Activated CD8-positive, alpha-beta memory T cell treated with anti-CD3 and anti-CD28 coated beads for 48 hours (primary cell): ENCODE results near the gene HDAC4.
"Not testable (repeated sequence)": the region's sequence is repeated elsewhere in the genome, so short reads cannot be mapped to it uniquely, and the experiment has no call there.

Experiments used
- DNase-seq, 3 experiments: peaks; one replicate each; pipeline ENCODE4 v3.0.0-alpha.2; 2020; ENCODE audit warnings: low read depth in 2 of 3, low spot score in 2 of 3

Gene HDAC4

DNA sequence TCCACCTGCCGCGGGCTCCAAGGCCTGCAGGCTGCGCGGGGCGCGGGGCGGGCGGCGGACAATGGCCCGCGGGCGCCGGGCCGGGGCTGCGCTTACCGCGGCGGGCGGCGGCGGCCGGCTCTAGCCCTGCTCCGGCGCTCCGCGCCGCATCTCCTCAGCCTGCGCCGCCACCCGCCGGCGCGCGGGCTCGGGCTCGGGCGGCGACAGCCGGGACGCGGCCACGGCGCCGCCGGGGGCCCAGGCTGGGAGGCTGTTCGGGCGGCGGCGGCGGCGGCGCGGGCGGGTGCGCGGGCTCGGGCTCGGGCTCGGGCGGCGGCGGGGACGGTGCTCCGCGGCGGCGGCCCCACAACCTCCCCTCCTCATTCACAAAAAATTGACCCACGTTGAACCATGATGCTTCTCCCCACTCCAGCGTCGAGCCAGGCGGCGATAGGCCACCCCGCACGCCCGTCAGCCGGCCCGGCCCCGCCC, at the start of gene HDAC4:
Gene HDAC4 (minus strand): TSS at position 425 of the 471 bp plus-strand sequence. CDS start 48,321 bp downstream, outside the sequence.
- no peak for DNase-seq

DNA sequence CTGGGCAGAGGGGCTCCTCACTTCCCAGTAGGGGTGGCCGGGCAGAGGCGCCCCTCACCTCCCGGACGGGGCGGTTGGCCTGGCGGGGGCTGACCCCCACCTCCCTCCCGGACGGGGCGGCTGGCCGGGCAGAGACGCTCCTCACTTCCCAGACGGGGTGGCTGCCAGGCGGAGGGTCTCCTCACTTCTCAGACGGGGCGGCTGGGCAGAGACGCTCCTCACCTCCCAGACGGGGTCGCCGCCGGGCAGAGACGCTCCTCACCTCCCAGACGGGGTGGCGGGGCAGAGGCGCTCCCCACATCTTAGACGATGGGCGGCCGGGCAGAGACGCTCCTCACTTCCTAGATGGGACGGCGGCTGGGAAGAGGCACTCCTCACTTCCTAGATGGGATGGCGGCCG, 48.6 kb upstream of the HDAC4 start:
- DNase-seq = not testable (repeated sequence)

DNA sequence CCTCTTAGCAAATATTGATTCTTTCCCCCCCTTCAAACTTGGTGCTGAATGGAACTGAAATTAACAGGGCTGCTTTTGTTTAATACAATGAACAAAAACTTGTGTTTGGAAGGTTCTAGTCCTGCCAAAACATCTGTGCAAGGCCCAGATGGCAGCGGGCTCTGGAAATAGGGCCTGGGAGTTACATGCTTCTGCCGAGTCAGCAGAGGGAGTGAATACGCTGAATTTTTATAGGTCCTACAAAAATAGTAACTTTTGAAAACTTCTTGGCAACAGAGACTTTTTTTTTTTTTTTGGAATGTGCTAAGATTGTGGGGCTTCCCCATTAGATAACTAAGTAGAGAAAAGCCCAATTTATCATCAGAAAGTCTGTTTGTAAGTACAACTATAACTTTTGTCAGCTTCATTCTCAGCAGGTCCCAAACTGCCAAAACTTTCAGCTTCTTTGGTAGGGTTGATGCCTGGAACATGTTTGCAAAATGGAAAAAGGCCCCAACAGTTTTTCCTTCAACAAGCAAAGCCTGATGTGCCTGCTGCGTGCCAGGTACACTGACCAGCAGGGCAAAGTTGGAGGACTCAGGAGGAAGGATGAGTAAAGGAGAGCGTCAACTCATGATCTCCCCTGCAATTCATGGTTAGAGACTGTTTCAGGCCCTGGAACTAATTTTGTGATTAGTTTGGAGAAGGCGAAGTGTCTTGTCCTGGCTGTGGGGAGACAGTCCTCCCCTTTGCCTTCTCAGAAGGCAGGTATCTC, 45.1 kb upstream of the HDAC4 start:
- no peak for DNase-seq

DNA sequence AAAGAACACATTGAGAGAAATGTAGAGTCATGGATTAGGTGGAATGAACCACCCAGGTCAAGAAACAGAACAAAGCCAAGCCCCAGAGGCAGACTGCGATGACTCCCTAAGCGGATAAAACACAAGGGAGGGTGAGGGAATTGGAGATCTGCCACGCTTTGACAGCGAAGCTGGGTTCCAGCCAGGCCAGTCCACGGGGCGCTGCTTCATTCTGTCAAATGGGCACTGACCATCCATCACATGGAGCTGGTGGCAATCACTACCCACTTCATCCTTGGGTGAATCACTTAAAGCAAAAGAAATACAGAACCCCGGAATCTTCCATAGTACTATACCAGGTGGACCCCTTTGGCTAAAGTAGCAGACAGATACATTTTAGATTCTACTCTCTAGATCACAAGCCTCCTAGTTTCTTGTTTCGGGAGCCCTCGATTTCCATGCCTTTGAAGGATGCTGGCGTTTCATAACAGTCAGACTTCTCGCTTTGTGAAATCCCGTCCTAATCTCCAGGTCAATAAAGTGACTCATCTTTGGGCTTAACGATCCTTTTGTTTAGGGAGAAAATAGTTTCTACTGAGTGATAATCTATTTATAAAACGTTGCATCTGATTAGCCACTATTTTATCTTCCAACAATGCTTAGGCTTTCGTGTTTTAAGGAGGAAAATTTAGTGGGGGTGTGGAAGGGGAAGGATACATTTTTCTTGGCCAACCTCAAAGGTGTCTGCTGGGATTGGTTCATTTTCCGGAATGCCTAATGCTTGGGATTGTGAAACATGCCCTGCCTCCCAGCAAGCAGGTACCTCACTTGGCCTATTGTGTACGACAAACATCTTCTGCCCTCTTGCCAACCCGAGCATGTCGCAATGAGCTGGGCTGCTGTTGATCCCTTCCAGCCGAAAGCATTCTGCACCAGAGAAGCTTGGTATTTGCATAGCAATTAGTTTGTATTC, 44.1 kb upstream of the HDAC4 start:
- no peak for DNase-seq

DNA sequence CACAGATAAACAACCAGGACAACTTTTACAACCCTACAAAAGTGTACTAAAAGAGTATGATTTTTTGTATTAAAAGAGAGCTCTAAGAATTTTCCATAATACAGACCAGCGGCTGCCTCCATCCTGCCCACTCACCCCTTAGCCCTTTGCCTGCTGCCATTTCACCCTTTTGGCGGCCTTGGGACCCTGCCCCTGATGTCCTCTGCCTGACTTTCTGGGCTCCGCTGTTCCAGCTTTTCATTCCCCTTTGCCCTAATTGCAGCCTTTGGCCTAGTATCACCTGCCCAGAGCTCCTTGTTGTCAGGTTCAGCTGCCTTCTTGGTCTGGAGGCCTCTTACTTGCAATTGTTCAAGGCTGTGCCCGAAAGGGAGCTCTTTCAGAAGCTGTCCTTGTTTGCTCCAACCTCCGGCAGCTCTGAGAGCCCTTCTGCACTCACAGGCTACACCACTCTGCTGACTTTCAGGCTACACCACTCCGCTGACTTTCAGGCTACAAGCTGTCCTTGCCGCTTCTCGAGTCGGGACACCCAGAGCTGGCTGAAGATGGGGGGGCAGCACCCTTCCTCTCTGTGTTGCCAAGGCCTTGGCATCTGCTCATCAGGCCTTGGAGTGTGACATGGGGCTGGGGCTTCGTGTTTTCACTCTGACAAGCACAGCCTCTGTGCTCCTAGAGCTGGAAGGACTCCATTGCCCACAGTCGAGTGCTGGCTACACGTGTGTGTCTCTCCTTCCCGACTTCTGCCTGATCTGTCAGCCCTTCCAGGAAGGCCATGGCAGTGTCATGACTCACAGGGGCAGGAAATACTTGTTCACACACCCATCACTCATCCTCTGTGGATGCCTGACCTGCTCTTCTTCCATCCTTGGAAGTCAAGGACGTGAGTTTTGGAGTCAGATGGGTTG, 43.1 kb upstream of the HDAC4 start:
- no peak for DNase-seq

DNA sequence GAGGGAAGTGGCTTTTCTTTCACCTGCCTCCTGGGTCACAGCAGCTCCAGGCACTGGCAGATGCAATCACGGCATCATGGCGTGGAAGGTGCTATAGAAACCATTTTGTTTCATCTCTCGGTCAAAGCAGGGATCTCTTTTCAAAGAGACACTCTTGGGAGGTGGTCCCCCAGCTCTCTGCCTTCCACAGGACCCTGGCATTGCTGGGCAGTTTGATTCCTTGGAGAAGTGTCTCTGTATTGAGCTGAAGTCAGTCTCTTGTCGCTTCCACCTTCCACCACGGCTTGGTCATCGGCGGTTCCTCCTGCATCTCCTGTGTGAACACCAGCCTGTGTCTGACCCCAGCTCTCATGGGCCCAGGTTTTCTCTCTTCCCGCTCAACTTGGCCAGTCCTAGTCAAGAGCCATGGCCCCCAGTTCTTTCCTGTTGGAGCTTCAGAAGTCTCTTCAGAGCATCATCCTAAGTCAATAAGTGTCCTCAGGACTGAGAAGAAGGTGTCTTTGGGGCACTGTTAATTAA, 42.3 kb upstream of the HDAC4 start:
- DNase-seq = no peak

DNA sequence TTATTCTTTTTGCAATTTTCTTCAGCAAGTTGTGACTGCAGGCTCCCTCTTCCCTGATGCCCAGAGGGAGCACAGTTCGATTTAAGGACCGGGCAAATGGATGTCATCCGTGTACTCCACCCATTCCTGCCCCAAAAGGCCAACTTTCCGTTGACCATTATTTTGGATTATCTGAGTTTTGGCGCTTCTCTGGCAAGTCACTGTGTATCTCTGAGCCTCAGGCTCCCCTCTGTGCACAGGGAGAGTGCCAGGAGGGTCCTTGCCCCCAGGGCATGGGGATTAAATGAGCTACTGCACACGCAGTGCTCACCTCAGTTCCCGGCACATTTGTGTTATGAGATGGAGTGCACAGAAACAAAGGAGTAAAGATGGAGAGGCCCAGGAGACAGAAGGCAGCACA, 41.4 kb upstream of the HDAC4 start:
- DNase-seq = no peak

DNA sequence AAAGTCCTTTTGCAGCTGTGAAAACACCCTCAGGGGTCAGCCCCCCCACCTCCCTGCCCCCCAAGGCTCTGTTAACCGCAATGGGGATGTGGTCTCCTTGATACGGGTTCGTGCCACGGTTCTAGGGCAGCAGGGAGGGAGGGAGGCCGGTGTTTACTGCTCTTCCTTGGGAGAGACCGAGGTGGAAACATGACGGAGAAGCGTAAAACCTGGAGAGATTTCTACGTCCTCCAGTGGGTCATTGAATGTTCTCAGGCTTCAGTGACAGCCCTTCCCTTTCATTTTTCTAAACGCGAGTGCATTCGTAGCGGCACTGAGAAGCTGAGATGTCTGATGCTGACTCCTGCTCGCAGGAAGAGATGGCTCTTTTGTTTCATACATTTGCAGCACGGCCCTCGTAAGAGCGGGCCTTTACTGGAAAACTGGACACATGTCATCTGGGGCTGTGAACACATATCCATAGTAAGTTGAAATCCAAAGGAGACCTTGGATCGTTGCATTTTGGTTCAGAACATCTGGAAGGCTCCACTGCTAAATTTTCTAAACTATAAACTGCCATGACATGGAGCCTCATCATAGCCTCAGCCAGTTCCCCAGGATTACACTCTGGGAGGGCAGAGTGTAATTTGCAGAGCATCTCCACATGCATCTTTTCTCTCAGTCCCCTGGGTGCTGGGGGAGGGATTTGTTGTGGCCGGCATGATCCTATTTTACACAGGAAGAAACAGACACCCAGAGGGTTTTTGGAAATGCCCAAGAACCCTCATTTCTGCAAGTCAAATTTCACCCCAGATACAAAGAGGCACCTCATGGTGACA, 40.6 kb upstream of the HDAC4 start:
- DNase-seq = no peak

DNA sequence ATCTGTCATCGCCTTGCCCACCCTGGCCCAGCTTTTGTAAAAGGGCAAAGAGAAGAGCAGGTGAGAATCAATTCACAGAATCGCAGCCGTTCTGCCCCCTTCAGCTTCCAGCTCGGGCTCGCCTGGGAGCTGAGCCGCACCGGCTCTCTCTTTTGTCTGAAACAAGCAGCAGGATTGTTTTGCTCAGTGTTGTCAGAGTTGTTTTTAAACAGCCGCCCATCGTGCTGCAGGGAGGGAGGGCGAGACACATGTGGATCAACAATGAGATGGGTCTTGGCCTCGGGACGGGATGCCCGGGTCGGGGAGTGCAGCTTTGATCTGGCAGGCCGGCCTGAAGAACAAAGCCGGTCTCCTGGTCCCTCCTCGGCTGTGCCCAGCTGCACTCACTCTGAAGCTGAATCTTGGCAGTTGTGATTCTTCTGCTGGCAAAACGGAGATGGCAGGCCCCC, 39.7 kb upstream of the HDAC4 start:
- DNase-seq = no peak

DNA sequence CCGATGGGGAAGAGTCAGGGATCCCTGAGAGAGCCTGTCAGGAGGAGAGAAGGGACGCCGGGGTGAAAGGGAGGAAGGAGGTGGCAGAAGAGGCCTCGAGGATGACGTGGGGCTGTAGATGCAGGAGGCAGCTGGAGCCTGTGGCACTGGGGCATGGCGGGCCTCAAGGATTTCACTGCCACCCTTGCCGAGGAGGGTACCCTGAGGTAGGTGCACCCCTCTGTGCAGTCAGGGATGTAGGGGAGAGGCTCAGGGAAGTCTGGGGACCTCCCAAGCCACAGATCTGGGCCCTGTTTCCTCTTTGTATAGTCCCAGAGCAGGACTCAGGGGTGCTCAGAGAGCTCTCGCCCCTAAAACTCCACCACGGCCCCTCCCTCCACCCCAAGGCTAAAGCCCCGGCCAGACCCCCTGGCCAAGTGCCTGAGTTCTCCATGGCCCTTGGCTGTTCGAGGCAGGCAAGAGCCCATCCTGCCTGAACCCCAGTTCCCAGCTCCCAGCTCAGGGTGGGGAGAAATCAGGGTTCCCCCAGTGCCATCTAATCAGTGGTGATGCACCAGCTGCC, 39.0 kb upstream of the HDAC4 start:
- DNase-seq = no peak

DNA sequence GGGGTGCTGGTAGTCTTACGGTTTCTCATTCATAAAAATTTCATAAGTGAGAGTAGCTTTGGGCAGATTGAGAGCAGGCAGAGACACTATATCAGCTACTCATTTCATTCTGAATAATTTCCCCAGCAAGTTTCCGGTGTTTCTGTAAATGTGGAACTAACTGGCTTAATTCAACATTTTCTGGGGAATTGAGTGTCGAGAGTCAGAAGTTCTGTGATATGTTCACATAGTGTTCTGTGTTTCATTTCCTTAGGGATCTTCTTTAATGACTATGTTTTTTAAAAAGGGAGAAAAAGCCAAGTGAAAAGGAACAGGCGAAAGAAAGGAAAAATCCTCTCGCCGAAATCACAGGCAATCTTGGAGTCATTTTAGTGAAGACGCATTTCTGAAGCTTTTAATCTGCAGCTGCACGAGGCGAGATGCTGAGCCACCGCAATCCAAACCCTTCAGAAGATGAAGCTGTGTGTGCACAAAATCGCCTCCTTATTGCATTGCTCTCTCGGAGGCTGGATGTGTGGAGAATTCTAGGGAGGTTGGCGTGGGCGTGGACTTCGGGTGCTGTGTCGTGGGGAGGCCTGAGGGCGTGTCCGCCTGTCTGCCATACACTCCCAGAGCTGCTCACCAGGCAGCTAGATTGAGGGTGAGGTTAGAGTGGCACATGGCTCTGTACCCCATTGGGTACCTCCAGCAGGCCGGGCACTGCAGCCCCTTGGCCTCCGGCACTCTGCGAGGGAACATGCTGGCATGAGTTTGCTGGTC, 38.4 kb upstream of the HDAC4 start:
- DNase-seq = no peak

DNA sequence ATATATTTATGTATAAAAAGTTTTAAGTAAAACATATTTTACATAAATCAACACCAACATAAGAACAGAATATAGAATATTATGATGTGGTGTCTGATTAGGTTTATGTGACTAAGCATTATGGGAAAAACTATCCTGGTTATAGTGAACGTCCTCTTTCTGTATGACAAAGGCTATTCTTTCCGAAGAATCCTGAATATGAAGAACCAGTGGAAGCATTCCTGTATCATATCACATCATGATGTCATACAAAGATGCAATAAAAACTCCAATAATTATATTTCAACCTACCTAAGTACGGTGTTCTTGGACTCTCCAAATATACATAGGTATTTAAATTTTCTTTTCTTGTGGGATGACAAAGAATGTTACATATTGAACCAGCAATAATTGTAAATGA, 37.5 kb upstream of the HDAC4 start:
- no peak for DNase-seq

DNA sequence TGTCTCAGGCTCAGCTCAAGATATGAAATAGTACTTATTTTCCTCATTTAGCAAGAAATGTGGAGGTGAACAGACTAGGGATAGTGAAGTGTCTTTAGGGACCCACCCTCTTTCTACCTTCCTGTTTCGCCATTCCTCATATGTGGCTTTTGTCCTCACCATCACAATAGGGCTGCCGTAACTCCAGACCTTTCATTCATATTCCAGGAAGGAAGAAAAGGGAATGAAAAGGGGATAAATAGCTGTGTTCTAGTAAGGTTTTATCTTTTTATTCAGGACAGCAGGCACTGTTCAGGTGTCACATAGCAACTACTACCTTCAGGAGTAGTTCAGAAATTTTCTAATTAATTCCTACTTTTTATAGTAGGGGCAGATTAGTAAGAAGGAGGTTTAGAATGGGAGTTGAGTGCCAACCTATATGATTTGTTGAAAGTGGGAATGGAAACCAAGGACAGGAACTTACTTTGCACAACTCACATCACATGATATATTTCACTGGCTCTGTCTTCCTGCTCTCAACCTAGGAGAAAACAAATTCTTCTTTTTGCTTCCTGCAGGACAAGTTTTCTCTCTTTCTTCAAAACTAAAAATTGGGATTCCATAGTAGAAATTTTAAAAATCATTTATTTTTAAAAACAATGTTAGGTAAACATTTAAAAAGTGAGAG, 36.0 kb upstream of the HDAC4 start:
- DNase-seq = no peak

DNA sequence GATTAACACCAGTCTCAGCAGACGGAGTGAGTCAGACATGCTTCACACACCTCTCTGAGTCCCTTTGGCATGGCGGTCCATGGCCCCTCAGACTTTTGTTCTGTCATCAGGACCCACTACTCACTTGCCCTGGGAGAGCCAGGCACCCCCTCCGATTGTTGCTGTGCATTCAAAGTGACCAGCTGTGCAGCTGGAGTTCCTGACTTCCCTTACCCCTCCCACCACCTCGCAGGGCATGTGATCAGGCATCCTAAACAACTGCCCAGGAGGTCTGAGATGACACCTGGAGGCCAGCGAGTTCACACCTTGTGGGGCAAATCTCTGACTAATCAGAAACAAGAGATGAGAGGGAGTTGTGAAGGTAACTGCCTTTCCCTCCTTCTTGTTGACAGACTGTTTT, 35.3 kb upstream of the HDAC4 start:
- DNase-seq = no peak

DNA sequence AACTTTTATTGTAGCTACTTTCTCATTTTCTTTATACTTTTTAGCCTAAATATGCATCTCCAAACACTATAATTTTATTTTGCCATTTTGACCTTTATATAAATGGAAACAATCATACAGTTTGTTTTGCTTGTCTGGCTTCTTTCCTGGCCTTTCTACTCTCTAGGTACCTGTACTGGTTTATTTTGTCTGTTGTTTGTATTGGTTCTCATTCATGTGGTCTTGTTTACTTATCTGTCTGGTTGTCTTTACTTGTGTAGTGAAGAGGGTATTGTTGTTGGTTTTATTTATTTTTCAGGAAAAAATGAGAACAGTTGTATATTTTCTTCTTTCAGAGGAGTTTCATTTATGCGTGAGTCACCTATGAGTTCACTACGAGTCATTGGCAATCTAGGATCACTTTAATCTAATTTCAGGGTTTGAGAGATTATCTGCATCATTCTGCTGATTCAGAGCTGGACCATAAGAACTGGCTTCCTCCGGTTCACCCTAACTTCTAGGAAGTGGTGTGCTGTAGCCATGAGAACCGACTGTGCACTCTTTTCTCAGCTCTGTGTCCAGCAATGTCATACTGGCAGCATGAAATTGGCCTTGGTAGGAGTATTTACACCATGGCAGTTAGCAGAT, 33.1 kb upstream of the HDAC4 start:
- no peak for DNase-seq

DNA sequence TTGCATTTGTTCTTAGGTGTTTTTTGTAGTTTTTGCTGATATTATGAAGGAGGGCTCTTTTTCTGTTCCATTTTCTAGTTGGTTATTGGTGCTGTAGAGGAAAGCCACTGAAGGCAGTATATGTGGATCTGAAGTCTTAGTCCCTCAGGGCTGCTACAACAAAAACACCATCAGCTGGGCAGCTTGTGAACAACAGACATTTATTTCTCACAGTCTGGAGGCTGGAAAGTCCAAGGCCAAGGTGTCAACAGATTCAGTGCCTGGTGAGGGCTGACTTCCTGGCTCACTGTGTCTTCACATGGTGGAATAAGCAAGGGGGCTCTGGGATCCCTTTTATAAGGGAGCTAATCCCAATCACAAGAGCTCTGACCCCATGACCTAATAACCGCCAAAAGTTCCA, 31.4 kb upstream of the HDAC4 start:
- no peak for DNase-seq

DNA sequence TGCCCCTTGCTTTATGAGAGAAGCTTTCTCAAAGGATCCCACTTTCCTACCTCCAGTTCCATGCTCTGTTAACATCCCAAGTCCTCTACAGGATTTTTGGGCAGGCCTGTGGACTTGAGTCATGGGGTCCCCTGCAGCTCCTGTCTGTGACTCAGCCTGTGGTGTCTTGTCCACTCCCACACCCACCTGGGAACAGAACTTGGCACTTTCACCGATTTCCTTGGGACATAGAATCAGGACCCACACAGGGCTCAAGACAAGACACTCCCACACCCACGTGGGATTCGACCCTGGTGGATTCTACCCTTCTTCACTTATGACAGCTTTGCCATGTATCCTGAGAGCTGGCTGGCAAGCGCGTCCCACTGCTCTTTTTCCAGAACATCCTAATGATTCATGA, 30.7 kb upstream of the HDAC4 start:
- no peak for DNase-seq
